MCF 10A (cell line): ENCODE data around the gene SPSB4. TPM values are rescaled to one million over a fixed set of nuclear protein-coding genes. Genes with fewer than 3 reads are reported as not detected.

Experiments
- BruUV-seq: library from RNA; stranded (reverse); fragments of 400-500 nt; replicated peaks from 2 replicates; lab custom pipeline; 2021; lab: Mats Ljungman, UMichigan
- CTCF ChIA-PET: fragments of 300-600 bp; sonication (Branson Sonifier 250); formaldehyde crosslinking; extraction: SDS; loops from one replicate; lab custom pipeline; 2021; ENCODE audit warnings: antibody characterized with exemption, inconsistent platforms; lab: Yijun Ruan, JAX
- POLR2A ChIA-PET: fragments of 300-600, 350-650 bp; sonication (Branson Sonifier 250); formaldehyde crosslinking; extraction: SDS; loops from one replicate; lab custom pipeline; 2020; ENCODE audit warnings: antibody characterized with exemption, inconsistent platforms; lab: Yijun Ruan, JAX
- DNase-seq: peaks from one replicate; pipeline ENCODE4 v3.0.0-alpha.2; 2018; ENCODE audit not compliant: unreplicated experiment
- H3K27ac Mint-ChIP-seq: one replicate; pipeline ENCODE4 v1.8.0; 2022; ENCODE audit warnings: mild to moderate bottlenecking, low read depth, mixed read lengths; ENCODE audit not compliant: unreplicated experiment
- H3K27me3 Mint-ChIP-seq: one replicate; pipeline ENCODE4 v1.8.0; 2022; ENCODE audit warnings: mixed read lengths; ENCODE audit not compliant: insufficient read depth, unreplicated experiment
- H3K36me3 Mint-ChIP-seq: one replicate; pipeline ENCODE4 v1.8.0; 2022; ENCODE audit warnings: mild to moderate bottlenecking, moderate library complexity, mixed read lengths; ENCODE audit not compliant: insufficient read depth, unreplicated experiment
- H3K4me1 Mint-ChIP-seq: one replicate; pipeline ENCODE4 v1.8.0; 2022; ENCODE audit warnings: mixed read lengths; ENCODE audit not compliant: insufficient read depth, unreplicated experiment
- H3K4me3 Mint-ChIP-seq: one replicate; pipeline ENCODE4 v1.8.0; 2022; ENCODE audit warnings: mild to moderate bottlenecking, moderate library complexity, mixed read lengths; ENCODE audit not compliant: unreplicated experiment
- H3K9me3 Mint-ChIP-seq: one replicate; pipeline ENCODE4 v1.8.0; 2022; ENCODE audit warnings: mixed read lengths; ENCODE audit not compliant: unreplicated experiment
- CTCF ChIP-seq: fragments of 200-600 bp; IDR thresholded peaks from one replicate; pipeline ENCODE4 v1.8.0; 2022; ENCODE audit warnings: antibody characterized with exemption, mild to moderate bottlenecking; ENCODE audit not compliant: unreplicated experiment
- intact Hi-C: fragments of 100-400 bp; cut with micrococcal nuclease; formaldehyde crosslinking; loops from 2 replicates; pipeline ENCODE4 v1.14.1; 2022
- total RNA-seq: library from RNA; stranded (reverse); gene quantifications from 2 replicates; pipeline ENCODE4 v1.2.3, GENCODE V29; 2022

Gene SPSB4
- total RNA-seq, 1 experiment from 2014 or later, result not detected

- Mint-ChIP-seq H3K27ac (no peak overlapping the region), H3K4me3 (no peak overlapping the region), H3K36me3 (no peaks in the 10 kb centered on the region), H3K4me1 (peaks cover 7% of the 10 kb centered on the region), H3K9me3 (no peaks in the 10 kb centered on the region), H3K27me3 (no peaks in the 10 kb centered on the region)
- ChIA-PET CTCF (interaction anchor here (1.0 kb wide), 1 partner anchor 1724 kb away, joined by 4 read pairs; no protein-coding TSS in a partner anchor), POLR2A (no interaction called here)
- BruUV-seq, result no TSS peak
- intact Hi-C loops, result no loop called here
- no peak for DNase-seq
- TF ChIP-seq CTCF, result no peak
Measured at GRCh38 chr3:141151439-141151838, 100.3 kb downstream of the SPSB4 start.

GRCh38 chr3:141152130-141152529, 101.0 kb downstream of the SPSB4 start:
- peaks cover 7% of the 10 kb centered on the region for H3K4me1 Mint-ChIP-seq
- H3K36me3 Mint-ChIP-seq, result no peaks in the 10 kb centered on the region
- H3K27me3 Mint-ChIP-seq, result no peaks in the 10 kb centered on the region
- no peak for TF ChIP-seq CTCF
- no TSS peak for BruUV-seq
- intact Hi-C loops, result no loop called here
- no peak overlapping the region for H3K4me3 Mint-ChIP-seq
- H3K27ac Mint-ChIP-seq, result no peak overlapping the region
- CTCF ChIA-PET, result interaction anchor here (0.6 to 1.7 kb wide), 4 partner anchors 36 to 1725 kb away, joined by 3 to 8 read pairs (median 4); no protein-coding TSS in a partner anchor
- POLR2A ChIA-PET, result no interaction called here
- no peak for DNase-seq
- no peaks in the 10 kb centered on the region for H3K9me3 Mint-ChIP-seq

- Mint-ChIP-seq H3K4me3 (no peak overlapping the region), H3K27me3 (no peaks in the 10 kb centered on the region), H3K27ac (no peak overlapping the region), H3K4me1 (peaks cover 1% of the 10 kb centered on the region), H3K36me3 (no peaks in the 10 kb centered on the region), H3K9me3 (no peaks in the 10 kb centered on the region)
- CTCF ChIA-PET, result interaction anchor here (0.6 to 1.7 kb wide), 3 partner anchors 37 to 1215 kb away, joined by 3 to 8 read pairs (median 3); no protein-coding TSS in a partner anchor
- no TSS peak for BruUV-seq
- no peak for TF ChIP-seq CTCF
- DNase-seq, result no peak
- intact Hi-C loops, result no loop called here
- POLR2A ChIA-PET, result no interaction called here
Measured at GRCh38 chr3:141152801-141153678, 101.9 kb downstream of the SPSB4 start.

GRCh38 chr3:141153679-141153966, 102.5 kb downstream of the SPSB4 start:
- POLR2A ChIA-PET, result no interaction called here
- Mint-ChIP-seq H3K4me3 (no peak overlapping the region), H3K27me3 (no peaks in the 10 kb centered on the region)

More at GRCh38 chr3:141153679-141153966, 102.5 kb downstream of the SPSB4 start:
- H3K9me3 Mint-ChIP-seq, result no peaks in the 10 kb centered on the region
- no peak for DNase-seq
- H3K4me1 Mint-ChIP-seq, result no peaks in the 10 kb centered on the region
- no peak for TF ChIP-seq CTCF
- no TSS peak for BruUV-seq
- intact Hi-C loops, result no loop called here
- CTCF ChIA-PET, result interaction anchor here (0.6 kb wide), 1 partner anchor 1215 kb away, joined by 3 read pairs; no protein-coding TSS in a partner anchor
- no peaks in the 10 kb centered on the region for H3K36me3 Mint-ChIP-seq
- no peak overlapping the region for H3K27ac Mint-ChIP-seq
